NCI-H345 treated with DMSO at 0.1 percent for 48 hours (cell line): Measurements from ENCODE around the gene CAPSL.
"Not testable (repeated sequence)": the region's sequence is repeated elsewhere in the genome, so short reads cannot be mapped to it uniquely, and the experiment has no call there.

Source experiments
- DNase-seq: peaks from one replicate; lab custom pipeline; 2025; ENCODE audit not compliant: unreplicated experiment; lab: John Stamatoyannopoulos, UW

CAPSL gene

DNA sequence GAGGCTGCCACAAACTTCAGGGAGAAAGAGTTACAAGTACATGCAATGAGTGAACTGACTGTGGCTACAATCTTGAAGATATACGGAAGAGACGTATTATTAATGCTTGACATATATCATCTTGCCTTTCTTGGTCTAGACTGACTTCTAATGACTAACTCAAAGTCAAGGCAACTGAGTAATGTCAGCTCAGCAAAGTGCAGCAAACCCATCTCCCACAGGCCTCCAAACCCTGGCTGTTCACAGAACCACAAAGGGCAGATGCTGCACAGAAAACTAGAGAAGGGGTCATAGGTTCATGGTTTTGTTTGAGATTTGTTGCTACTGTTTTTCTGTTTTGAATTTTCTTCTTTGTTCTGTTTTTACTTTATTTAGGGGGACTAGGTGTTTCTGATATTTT lies 60.8 kb downstream of the CAPSL start:
- DNase-seq: no peak

DNA sequence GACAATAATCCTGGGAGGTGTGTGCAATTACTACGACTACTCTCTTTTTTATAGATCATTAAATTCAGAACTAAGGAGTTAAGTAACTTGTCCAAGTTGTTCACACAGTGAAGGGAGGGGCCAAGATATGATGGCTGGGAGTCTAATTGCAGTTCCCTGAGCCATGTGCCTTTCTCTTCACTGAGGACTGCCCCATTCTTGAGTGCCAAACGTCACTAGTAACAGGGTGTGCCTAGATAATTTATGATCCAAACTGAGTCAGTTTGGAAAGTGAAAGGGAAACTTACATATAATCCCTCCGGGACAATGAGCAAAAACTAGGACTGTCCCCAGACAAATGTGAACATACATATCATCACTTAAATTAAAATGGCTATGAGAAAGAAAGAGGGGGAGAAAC lies 61.5 kb downstream of the CAPSL start:
- DNase-seq: no peak

DNA sequence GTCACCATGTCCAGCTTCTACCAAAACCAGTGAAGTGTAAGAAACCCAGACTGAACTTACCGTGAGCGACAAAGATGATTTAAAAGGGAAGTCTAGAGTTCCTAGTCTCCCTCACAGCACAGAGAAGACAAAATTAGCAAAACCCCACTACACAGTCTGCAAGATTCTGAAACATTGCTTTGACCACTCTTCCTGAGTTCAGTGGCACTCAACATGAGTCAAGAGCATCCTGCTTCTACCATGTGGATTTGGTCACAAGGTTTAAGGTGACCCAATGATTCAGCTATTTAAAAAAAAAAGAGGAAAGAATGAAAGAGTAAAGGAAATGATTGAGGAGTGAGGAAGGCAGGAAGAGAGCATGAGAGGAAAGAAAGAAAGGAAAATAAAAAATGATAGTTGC lies 62.0 kb downstream of the CAPSL start:
- DNase-seq: no peak

DNA sequence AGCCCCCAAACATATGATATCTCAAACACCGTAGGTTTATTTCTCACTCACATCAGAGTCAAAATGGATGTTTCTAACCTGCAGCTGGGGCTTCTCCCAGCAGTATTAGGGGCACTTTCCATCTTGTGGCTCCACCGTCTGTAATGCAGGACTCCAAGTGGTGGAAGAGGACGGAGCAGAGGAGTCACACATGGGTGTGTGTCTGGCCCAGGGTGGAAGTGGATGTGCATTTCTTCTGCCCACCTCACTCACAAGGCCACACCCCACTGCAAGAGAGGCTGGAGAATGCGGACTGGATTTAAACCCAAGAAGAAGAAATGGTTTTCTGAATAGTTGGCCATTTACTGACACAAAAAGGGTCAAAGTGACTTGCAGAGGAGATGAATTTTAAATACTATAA lies 67.8 kb downstream of the CAPSL start:
- DNase-seq: no peak

DNA sequence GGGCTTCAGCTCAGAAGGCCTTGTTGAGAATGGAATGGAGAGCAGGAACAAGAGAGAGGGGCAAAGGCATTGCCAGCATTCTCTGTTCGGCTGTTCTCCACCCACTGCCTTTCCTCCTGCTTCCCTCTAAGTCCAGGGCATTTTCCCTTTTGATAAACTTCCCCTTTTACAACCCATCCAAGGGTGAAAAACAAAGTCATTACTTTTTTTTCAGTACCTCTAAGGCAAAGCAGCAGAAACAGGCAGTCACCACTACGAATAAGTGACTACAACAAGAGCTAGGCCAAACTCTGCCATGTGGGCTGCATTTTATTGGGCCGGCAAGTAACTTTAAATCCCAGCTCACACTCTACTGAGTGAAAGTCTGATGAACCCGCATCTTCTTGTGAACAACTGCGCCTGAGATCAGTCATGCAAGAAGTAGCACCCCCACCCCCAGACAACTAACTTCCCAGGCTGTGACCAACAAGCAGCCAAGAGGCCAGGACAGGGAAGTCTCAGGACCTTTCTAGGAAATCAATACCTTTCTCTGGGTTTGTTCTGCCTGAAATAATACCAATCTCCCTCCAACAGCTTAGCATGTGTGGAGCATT lies 68.6 kb downstream of the CAPSL start:
- no peak for DNase-seq

DNA sequence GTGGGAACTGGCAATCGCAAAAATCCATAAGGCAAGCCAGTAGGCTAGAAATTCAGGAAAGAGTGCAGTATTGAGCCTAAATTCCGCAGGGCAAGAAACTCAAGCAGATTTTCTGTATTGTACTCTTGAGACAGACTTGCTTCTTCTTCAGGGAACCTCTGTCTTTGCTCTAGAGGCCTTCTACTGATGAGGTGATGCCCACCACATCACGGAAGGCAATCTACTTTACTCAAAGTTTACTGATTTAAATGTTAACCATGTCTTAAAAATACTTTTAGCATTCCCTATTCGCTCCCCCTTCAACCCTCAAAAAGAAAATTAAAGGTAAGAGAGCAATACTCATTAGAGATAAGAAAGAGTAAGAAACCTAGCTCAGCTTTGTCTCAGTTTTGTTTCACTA lies 70.4 kb downstream of the CAPSL start:
- no peak for DNase-seq

DNA sequence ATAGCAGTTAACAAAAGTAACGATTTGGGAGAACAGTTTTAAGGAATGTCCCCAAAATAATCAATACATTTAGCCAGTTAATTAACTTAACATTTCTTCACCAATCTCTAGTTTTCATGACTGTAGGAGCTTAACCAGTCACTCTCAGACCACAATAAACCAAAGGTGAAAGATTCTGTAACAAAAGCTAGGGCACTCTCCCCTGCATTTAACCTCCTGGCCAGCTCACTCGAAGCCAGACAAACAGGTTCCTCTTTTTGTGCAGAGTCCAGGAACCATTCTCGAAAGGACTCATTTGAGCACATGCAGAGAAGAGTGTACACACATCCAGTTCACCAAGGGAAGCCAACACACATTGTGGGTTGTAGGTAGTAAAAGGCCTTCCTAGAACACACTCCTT lies 75.3 kb downstream of the CAPSL start:
- no peak for DNase-seq

DNA sequence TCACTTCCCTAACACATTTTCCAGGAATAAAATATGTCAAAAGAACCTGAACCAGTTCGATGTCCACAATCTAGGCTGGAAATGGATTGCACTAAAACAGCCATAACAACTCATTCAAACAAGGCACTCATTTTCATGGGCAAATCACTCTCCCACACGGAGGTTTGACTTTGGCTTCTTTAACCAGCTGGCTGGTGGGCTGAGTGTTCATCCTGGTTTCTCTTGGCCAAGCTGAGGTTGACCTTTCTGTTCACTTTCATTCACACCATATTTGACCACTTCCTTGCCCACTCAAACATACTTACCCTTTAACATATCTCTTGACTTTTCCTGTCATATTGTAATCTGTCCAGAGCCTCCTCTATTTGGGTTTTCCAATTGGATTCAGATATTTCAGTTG lies 76.3 kb downstream of the CAPSL start:
- no peak for DNase-seq

DNA sequence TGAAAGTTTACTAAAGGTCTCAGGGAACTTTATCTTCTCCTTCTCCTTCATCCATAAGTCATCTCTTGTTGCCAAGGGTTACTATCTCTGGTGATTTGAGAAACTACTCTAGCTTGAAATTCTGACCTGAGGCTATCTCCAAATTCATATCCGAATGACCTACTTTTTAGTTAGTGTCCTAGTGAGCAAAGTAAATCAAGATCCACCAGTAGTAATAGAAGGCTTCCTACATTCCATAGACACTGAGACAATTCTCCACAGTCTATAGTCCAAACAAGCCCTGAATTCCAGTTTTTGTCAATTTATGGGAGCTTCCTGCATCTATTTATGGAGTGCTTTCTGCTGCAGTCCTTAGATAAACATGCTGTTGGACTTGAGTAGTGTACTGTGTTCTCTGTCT lies 76.7 kb downstream of the CAPSL start:
- DNase-seq: no peak

DNA sequence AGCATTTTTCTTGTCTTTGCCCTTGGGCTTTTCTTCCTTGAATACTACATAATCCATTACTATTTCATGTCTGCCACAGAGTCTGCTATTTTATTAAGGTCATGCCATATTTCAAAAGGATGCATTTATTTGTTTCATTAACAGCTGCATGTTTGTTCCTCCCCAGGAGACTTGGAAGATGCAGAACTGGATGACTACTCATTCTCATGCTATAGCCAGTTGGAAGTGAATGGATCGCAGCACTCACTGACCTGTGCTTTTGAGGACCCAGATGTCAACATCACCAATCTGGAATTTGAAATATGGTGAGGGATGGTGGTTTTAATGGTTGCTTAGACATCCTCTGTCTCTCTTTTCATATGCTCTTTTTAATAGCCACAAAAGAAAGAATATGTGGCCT lies 77.7 kb downstream of the CAPSL start:
- DNase-seq: no peak

DNA sequence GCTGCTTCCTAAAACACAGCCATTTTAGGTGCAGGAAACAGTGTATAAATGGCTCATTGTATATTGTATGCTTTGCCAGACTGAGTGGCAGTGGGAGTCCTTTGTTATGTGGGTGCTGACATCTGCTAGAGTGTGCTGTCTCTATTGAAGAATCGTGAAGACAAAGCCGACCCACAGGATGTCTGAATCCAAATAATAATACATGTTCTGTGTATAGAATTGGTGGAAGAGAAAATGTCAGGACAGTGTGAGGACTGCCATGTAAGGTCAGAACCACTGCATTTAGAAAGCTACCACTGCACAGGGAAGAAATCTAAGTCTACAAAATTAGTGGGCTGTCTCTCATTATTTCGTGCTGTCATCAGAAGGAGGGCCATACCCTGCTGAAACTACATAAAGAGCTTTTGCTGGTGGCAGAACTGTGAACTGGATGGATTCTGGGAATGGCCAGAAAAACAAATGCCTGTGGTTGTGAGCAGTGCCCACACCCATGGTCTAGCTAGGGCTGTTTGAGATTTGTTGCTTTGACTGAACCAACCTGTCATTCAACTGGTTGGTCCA lies 79.2 kb downstream of the CAPSL start:
- peak; percentile 8 for DNase-seq

DNA sequence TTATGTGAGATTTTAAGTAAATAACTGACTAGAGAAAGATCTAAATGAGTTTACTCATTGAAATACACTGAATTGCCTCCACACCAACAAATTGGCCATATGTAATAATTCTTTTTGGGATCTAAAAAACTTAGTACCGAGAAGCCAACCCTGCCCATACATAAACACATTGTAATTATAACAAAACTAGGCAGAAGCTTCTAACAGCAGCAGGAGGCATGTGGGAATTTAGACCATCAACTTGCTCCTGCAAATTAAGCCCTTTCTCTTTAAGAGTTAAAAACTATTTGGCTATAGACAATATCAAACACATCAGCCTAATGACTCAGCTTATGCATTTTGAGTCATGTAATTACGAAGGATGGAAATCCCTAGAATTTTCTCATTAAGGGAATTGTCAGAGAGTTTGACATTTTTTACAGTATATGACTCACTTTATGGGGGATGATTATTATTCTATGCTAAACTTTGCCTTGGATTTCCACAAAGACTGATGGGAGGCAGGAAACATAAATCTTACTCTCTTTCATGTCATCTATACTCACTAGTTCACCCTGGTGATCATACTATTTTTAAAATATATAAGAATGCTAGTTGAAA lies 80.7 kb downstream of the CAPSL start:
- DNase-seq: no peak

DNA sequence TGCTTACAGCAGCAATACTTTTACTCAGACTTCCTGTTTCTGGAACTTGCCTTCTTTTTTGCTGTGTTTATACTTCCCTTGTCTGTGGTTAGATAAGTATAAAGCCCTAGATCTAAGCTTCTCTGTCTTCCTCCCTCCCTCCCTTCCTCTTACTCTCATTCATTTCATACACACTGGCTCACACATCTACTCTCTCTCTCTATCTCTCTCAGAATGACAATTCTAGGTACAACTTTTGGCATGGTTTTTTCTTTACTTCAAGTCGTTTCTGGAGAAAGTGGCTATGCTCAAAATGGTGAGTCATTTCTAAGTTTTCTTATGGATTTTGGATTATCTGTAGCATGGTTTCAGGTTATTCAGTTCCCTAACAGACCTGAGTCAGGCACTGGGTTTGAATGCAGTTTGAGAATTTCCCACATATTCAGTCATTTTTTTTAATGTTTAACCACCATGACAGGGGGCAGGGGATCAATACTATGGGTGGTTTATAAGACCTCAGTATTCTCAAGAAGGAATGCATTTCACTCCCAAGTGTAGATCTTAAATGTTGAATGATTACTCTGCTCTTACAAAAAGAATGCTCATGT lies 81.6 kb downstream of the CAPSL start, which contains the start of gene IL7R:
Gene IL7R (plus strand): TSS at position 127 of the 587 bp plus-strand sequence. CDS start 87 bp downstream, at position 214.
- DNase-seq: no peak

DNA sequence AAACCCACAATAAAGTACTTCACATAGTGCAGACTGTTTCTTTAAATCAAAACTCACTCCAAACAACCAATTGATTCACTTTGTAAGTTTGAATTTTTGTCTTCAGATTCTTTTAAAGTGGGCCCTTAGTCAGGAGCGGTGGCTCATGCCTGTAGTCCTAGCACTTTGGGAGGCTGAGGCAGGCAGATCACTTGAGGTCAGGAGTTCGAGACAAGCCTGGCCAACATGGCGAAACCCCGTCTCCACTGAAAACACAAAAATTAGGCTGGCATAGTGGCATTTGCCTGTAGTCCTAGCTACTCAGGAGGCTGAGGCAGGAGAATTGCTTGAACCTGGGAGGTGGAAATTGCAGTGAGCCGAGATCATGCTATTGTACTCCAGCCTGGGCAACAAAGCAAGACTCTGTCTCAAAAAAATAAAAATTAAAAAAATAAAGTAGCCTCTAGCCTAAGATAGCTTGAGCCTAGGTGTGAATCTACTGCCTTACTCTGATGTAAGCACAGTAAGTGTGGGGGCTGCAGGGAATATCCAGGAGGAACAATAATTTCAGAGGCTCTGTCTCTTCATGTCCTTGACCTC lies 82.1 kb downstream of the CAPSL start:
- DNase-seq: not testable (repeated sequence)

DNA sequence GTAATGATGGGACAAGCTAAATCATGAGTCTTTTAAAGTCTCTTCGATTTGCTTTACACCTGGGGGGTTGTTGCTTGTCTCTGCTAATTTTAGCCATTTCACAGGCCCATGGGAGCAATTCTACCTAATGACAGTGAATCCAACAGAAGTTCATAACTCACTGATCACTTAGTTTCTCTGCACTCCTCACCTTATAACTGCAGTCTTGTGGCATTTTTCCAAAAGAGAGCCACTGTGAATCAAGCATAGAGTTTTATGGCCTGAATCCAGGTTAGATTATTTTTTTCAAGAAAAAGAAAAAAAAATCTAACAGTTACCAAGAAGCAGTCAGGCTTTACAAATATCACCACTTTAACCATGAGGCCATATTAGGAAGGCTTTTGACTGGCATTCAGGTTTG lies 83.2 kb downstream of the CAPSL start:
- no peak for DNase-seq
